Mammary epithelial cell (primary cell): ENCODE data around the gene ALG5.

Experiments
- CTCF ChIP-seq, 2 donors: IDR thresholded peaks in 1 of 2; conservative IDR thresholded peaks in 1 of 2; 2 replicates each; pipeline ENCODE4 v1.5.1; 2011 to 2012; ENCODE audit warnings: inconsistent platforms in 2 of 2, low read length in 2 of 2, mild to moderate bottlenecking in 2 of 2, control low read depth in 1 of 2, low read depth in 1 of 2; ENCODE audit not compliant: insufficient read depth in 1 of 2; ENCODE audit errors: extremely low read depth in 1 of 2
- EZH2 ChIP-seq: IDR thresholded peaks from 2 replicates; pipeline ENCODE4 v1.6.1; 2012; ENCODE audit warnings: low read length, inconsistent platforms, borderline replicate concordance

DNA sequence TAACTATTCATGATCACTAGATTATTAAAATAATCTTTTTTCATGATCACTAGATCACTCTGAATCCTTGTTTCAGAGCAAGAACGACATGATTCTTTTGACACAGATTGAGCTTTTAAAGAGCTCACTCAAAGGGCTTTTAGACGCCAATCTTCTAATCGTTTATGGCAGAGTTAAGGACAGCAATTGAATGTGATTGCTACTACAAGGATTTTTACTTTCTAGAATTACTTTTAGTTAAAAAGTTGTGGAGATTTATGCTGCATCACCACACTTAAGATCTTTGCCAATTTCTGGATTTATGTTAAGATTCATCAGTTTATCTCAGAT is 2.7 kb upstream of the ALG5 start:
- TF ChIP-seq CTCF (conservative IDR thresholded peaks at IDR 0.05 in 1 of 2, IDR thresholded peaks at IDR 0.05 in 1 of 2; ENCODE audit: extremely low read depth in 1 of 2, insufficient read depth in 1 of 2, low read depth in 1 of 2, low read length in 2 of 2) (no peak), EZH2 (no peak)
